SK-N-MC (cell line): Measurements from ENCODE around the gene SNX6.
"Not testable (repeated sequence)": the region's sequence is repeated elsewhere in the genome, so short reads cannot be mapped to it uniquely, and the experiment has no call there.

ENCODE experiments used
- DNase-seq: peaks from one replicate; pipeline ENCODE4 v3.0.0-alpha.2; 2011; ENCODE audit warnings: low read depth, low spot score
- H3K27ac ChIP-seq: fragments of 200-600 bp; sonication (generic); 2 replicates; pipeline ENCODE4 v1.5.1; 2016; ENCODE audit warnings: mixed run types
- H3K36me3 ChIP-seq: fragments of 200-600 bp; sonication (generic); 2 replicates; pipeline ENCODE4 v1.6.1; 2017; ENCODE audit warnings: antibody characterized with exemption, low read length, mixed read lengths; ENCODE audit not compliant: insufficient read depth
- H3K4me3 ChIP-seq: fragments of 200-600 bp; sonication (generic); 2 replicates; pipeline ENCODE4 v1.5.1; 2016
- H3K9ac ChIP-seq: fragments of 200-600 bp; sonication (generic); 2 replicates; pipeline ENCODE4 v1.8.0; 2017; ENCODE audit warnings: mixed run types, mixed read lengths; ENCODE audit not compliant: insufficient read length
- H3K9me3 ChIP-seq: fragments of 200-600 bp; sonication (generic); 2 replicates; pipeline ENCODE4 v1.6.1; 2017; ENCODE audit warnings: low read depth, mild to moderate bottlenecking, antibody characterized with exemption, low read length, moderate library complexity, mixed read lengths
- EZH2 ChIP-seq: fragments of 200-600 bp; sonication (generic); IDR thresholded peaks from one replicate; pipeline ENCODE4 v1.6.1; 2017; ENCODE audit warnings: antibody characterized with exemption
- FOXP2 ChIP-seq: optimal IDR thresholded peaks from 2 replicates; pipeline ENCODE3; 2011; ENCODE audit warnings: mild to moderate bottlenecking, moderate library complexity; ENCODE audit not compliant: insufficient read depth; ENCODE audit errors: extremely low read length, control extremely low read depth
- POLR2AphosphoS5 ChIP-seq: IDR thresholded peaks from 2 replicates; pipeline ENCODE4 v1.6.1; 2012; ENCODE audit warnings: mild to moderate bottlenecking, low read depth, low read length, borderline replicate concordance

Gene SNX6

GRCh38 chr14:34646570-34647255 lies 16.8 kb upstream of the SNX6 start:
- Histone ChIP-seq H3K9me3 (no peaks in the 10 kb centered on the region; the same call in 1 of the 2 replicates), H3K36me3 (no peaks in the 10 kb centered on the region), H3K9ac (no peak overlapping the region), H3K4me3 (no peak overlapping the region), H3K27ac (no peak overlapping the region)
- TF ChIP-seq EZH2 (no peak), POLR2AphosphoS5 (no peak), FOXP2 (no peak)
- no peak for DNase-seq

GRCh38 chr14:34643361-34643760 lies 13.4 kb upstream of the SNX6 start:
- Histone ChIP-seq H3K4me3 (no peak overlapping the region), H3K9me3 (no peaks in the 10 kb centered on the region), H3K36me3 (no peaks in the 10 kb centered on the region), H3K9ac (no peak overlapping the region), H3K27ac (no peak overlapping the region)
- TF ChIP-seq FOXP2 (no peak), EZH2 (no peak), POLR2AphosphoS5 (no peak)
- no peak for DNase-seq

- Histone ChIP-seq H3K36me3 (no peaks in the 10 kb centered on the region), H3K27ac (no peak overlapping the region), H3K4me3 (no peak overlapping the region), H3K9me3 (no peaks in the 10 kb centered on the region), H3K9ac (no peak overlapping the region)
- TF ChIP-seq FOXP2 (no peak), EZH2 (no peak), POLR2AphosphoS5 (no peak)
- DNase-seq, result no peak
Observed at GRCh38 chr14:34642595-34642994, 12.6 kb upstream of the SNX6 start.

DNA sequence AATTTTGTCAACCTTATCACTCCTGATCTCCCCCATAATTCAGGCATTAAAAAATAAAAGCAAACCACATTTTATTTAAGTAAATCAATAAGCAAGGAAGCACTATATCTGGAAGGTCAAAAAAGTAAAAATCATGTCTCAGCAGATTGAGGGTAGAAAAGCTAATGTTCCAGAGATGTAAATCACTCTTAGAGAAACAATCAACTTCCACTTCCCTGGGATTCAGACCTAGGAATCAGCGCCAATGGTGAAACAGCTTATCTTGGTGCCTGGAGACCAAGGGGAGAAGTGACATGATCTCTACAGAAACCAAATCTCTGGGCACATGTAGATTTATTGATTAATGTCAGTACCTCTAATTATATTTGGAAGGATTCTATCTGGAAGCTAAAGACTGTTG lies 10.9 kb upstream of the SNX6 start:
- TF ChIP-seq EZH2, result no peak
- TF ChIP-seq POLR2AphosphoS5, result no peak
- no peak for TF ChIP-seq FOXP2
- Histone ChIP-seq H3K9ac (no peak overlapping the region), H3K27ac (no peak overlapping the region), H3K36me3 (no peaks in the 10 kb centered on the region), H3K4me3 (no peak overlapping the region), H3K9me3 (no peaks in the 10 kb centered on the region)
- no peak for DNase-seq

DNA sequence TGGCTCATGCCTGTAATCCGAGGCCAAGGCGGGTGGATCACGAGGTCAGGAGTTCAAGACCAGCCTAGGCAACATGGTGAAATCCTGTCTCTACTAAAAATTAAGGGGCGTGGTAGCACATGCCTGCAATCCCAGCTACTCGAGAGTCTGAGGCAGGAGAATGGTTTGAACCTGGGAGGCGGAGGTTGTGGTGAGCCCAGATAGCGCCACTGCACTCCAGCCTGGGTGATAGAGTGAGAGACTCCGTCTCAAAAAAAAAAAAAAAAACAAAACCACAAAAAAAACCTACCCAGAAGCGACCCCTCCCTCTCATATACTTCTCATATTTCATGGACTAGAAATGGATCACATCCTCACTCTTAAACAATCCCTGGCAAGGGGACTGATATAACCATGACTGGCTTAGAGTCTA lies 4.4 kb upstream of the SNX6 start:
- not testable (repeated sequence) for H3K4me3 ChIP-seq, H3K9ac ChIP-seq, DNase-seq, H3K27ac ChIP-seq, H3K36me3 ChIP-seq, H3K9me3 ChIP-seq

DNA sequence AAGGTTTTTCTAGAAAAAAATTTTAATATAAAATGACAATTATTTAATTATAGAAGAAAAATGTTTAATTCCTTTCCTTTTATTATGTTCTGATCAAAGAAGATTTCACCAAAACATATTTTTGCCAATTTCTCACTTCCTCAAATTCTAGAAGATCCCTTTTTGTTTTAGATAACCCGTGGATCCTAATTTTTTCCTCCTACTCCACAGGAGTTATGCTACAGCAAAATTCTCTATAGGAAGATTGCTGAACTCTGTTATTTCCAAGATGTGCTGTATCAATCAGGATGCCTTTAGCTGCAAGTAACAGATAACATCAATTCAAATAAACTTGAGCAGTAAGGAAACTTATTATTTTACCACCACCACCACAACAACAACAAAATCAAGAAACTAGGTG lies 3.8 kb upstream of the SNX6 start:
- no peaks in the 10 kb centered on the region for H3K36me3 ChIP-seq
- H3K4me3 ChIP-seq, result no peak overlapping the region
- no peaks in the 10 kb centered on the region for H3K9me3 ChIP-seq
- no peak for TF ChIP-seq EZH2
- TF ChIP-seq POLR2AphosphoS5, result no peak
- TF ChIP-seq FOXP2, result no peak
- no peak for DNase-seq
- H3K27ac ChIP-seq, result no peak overlapping the region
- no peak overlapping the region for H3K9ac ChIP-seq

DNA sequence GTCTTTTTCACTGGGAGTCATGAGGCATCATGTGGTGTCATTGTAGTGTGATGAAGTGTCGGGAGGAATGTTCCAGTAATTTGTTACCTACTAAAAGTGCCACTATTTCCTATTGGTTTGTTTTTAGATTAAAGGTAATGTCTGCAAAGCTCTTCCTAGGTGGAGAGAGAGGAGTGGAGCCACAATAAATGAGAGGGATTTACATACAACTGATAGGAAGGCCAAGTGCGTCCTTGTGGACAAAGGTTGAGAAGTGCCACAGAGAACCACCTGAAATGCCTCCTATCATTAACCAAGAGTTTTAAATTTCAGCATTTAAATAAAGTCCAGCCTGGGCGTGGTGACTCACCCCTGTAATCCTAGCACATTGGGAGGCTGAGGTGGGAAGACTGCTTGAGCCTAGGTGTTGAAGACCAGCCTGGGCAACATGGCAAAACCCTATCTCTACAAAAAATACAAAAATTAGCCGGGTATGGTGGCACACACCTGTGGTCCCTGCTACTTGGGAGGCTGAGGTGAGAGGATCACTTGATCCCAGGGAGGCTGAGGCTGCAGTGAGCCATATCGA lies 2.5 kb upstream of the SNX6 start:
- TF ChIP-seq POLR2AphosphoS5 (no peak), EZH2 (no peak), FOXP2 (no peak)
- no peaks in the 10 kb centered on the region for H3K9me3 ChIP-seq
- no peak overlapping the region for H3K9ac ChIP-seq
- no peaks in the 10 kb centered on the region; the same call in 1 of the 2 replicates for H3K36me3 ChIP-seq
- DNase-seq, result no peak
- no peak overlapping the region for H3K4me3 ChIP-seq
- H3K27ac ChIP-seq, result no peak overlapping the region

GRCh38 chr14:34629344-34629656 lies 648 bp downstream of the SNX6 start:
- Histone ChIP-seq H3K36me3 (peaks cover 8% of the 10 kb centered on the region; the same call in 1 of the 2 replicates), H3K9ac (peak overlapping the region; percentile 85), H3K4me3 (peak overlapping the region; percentile 89), H3K27ac (peak overlapping the region; percentile 76; the same call in 1 of the 2 replicates), H3K9me3 (no peaks in the 10 kb centered on the region)
- no peak for DNase-seq
- TF ChIP-seq FOXP2, result no peak
- TF ChIP-seq POLR2AphosphoS5, result no peak
- TF ChIP-seq EZH2, result no peak

DNA sequence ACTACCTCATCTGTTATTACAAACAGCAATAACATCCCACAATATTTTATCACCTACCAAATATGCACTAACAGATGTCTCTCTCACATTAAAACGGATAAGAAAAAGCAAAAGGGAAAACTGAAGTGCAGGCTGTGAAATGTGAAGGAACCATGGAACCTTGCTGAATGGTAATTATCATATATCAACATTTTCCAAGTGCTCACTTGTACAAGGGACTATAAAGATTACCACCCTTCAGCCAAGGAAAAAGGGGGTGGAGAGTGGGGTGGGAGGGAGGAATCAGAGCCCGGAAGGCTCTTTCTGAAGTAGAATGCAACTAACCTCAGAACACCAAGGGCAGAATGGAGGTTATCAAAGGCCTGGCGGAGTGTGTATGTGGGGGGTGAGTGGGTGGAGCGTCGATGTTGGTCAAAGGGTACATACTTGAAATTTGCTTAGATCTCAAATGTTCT lies 1.2 kb downstream of the SNX6 start:
- no peak for DNase-seq
- Histone ChIP-seq H3K9me3 (no peaks in the 10 kb centered on the region), H3K36me3 (peaks cover 8% of the 10 kb centered on the region; the same call in 1 of the 2 replicates), H3K9ac (peak overlapping the region; percentile 85), H3K4me3 (peak overlapping the region; percentile 89), H3K27ac (no peak overlapping the region)
- no peak for TF ChIP-seq POLR2AphosphoS5
- no peak for TF ChIP-seq FOXP2
- TF ChIP-seq EZH2, result no peak
